Adrenal gland (tissue), 5 donors: ENCODE results near the gene POLK.

ENCODE experiments used
- POLR2A ChIP-seq, 2 donors: fragments of 450-650 bp; IDR thresholded peaks; one replicate each; pipeline ENCODE4 v1.6.1; 2017; ENCODE audit warnings: antibody characterized with exemption in 2 of 2, mild to moderate bottlenecking in 2 of 2, moderate library complexity in 1 of 2
- TF ChIP-seq, protein P1 (sequence below), 6 experiments: fragments of 450-650 bp in 4 of 6; fragments of 200-600 bp in 2 of 6; sonication (generic) in 1 of 6; IDR thresholded peaks; 1 replicate in 5 of 6; 2 replicates in 1 of 6; pipeline versions ENCODE4 v1.5.1 to v1.8.0; 2016 to 2021; ENCODE audit warnings: antibody characterized with exemption in 6 of 6, mild to moderate bottlenecking in 2 of 6, moderate library complexity in 1 of 6
- donor health status: DM: no; HTN: no; CAD: no.

GRCh38 chr5:75538211-75538610, 26.5 kb downstream of the POLK start:
- TF ChIP-seq, protein P1, sequence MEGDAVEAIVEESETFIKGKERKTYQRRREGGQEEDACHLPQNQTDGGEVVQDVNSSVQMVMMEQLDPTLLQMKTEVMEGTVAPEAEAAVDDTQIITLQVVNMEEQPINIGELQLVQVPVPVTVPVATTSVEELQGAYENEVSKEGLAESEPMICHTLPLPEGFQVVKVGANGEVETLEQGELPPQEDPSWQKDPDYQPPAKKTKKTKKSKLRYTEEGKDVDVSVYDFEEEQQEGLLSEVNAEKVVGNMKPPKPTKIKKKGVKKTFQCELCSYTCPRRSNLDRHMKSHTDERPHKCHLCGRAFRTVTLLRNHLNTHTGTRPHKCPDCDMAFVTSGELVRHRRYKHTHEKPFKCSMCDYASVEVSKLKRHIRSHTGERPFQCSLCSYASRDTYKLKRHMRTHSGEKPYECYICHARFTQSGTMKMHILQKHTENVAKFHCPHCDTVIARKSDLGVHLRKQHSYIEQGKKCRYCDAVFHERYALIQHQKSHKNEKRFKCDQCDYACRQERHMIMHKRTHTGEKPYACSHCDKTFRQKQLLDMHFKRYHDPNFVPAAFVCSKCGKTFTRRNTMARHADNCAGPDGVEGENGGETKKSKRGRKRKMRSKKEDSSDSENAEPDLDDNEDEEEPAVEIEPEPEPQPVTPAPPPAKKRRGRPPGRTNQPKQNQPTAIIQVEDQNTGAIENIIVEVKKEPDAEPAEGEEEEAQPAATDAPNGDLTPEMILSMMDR (IDR thresholded peaks at IDR 0.05): no peak
- no peak for TF ChIP-seq POLR2A (IDR thresholded peaks at IDR 0.05)
